ENCODE measurements around the gene LHFPL4.

DNA sequence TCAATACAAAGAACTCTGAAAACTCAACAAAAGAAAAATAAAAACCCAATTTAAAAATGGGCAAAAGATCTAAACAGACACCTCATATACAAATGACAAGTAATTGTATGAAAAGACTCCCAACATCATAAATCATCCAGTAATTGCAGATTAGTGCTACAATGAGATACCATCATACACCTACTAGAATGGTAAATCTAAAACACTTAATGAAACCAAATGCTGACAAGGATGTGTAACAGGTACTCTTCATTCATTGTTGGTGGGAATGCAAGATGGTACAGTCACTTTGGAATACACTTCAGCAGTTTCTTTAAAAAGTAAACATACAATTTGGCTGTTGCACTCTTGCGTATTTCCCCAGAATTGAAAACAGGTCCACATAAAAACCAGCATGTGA, 68.4 kb downstream of the LHFPL4 start:
- no peak for TF ChIP-seq GLIS3 (CRISPR knock-in tag; IDR thresholded peaks at IDR 0.05)
- TF ChIP-seq ZFP30 (CRISPR knock-in tag; IDR thresholded peaks at IDR 0.05), result no peak
- TF ChIP-seq, protein P1, sequence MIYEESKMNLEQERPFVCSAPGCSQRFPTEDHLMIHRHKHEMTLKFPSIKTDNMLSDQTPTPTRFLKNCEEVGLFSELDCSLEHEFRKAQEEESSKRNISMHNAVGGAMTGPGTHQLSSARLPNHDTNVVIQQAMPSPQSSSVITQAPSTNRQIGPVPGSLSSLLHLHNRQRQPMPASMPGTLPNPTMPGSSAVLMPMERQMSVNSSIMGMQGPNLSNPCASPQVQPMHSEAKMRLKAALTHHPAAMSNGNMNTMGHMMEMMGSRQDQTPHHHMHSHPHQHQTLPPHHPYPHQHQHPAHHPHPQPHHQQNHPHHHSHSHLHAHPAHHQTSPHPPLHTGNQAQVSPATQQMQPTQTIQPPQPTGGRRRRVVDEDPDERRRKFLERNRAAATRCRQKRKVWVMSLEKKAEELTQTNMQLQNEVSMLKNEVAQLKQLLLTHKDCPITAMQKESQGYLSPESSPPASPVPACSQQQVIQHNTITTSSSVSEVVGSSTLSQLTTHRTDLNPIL (CRISPR knock-in tag; IDR thresholded peaks at IDR 0.05; ENCODE audit: low read depth), result no peak
- TF ChIP-seq CSDC2 (CRISPR knock-in tag; IDR thresholded peaks at IDR 0.05), result no peak
- no peak for TF ChIP-seq ZFP3 (CRISPR knock-in tag; IDR thresholded peaks at IDR 0.05)
- TF ChIP-seq ISL1 (CRISPR knock-in tag; IDR thresholded peaks at IDR 0.05), result no peak
- TF ChIP-seq TCF4 (CRISPR knock-in tag; IDR thresholded peaks at IDR 0.05; ENCODE audit: borderline replicate concordance), result no peak
- no peak for TF ChIP-seq ZNF8 (CRISPR knock-in tag; IDR thresholded peaks at IDR 0.05)
- no peak for TF ChIP-seq ZNF70 (CRISPR knock-in tag; IDR thresholded peaks at IDR 0.05)
- TF ChIP-seq, protein P2, sequence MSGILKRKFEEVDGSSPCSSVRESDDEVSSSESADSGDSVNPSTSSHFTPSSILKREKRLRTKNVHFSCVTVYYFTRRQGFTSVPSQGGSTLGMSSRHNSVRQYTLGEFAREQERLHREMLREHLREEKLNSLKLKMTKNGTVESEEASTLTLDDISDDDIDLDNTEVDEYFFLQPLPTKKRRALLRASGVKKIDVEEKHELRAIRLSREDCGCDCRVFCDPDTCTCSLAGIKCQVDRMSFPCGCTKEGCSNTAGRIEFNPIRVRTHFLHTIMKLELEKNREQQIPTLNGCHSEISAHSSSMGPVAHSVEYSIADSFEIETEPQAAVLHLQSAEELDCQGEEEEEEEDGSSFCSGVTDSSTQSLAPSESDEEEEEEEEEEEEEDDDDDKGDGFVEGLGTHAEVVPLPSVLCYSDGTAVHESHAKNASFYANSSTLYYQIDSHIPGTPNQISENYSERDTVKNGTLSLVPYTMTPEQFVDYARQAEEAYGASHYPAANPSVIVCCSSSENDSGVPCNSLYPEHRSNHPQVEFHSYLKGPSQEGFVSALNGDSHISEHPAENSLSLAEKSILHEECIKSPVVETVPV (CRISPR knock-in tag; IDR thresholded peaks at IDR 0.05), result no peak
- no peak for TF ChIP-seq BACH2 (CRISPR knock-in tag; IDR thresholded peaks at IDR 0.05; ENCODE audit: borderline replicate concordance)
- no peak for TF ChIP-seq PPARA (CRISPR knock-in tag; IDR thresholded peaks at IDR 0.05; ENCODE audit: borderline replicate concordance)

All from SK-N-SH treated with all-trans-retinoic acid at 6 μM for 48 hours (cell line).